HG03135 (cell line): ENCODE data around the gene FAM81A.

Experiments
- ATAC-seq: cut with Tn5 transposase; IDR thresholded peaks from one replicate; pipeline ENCODE4 v1.9.1; 2021; ENCODE audit warnings: mild to moderate bottlenecking, moderate library complexity; ENCODE audit not compliant: unreplicated experiment

FAM81A gene

DNA sequence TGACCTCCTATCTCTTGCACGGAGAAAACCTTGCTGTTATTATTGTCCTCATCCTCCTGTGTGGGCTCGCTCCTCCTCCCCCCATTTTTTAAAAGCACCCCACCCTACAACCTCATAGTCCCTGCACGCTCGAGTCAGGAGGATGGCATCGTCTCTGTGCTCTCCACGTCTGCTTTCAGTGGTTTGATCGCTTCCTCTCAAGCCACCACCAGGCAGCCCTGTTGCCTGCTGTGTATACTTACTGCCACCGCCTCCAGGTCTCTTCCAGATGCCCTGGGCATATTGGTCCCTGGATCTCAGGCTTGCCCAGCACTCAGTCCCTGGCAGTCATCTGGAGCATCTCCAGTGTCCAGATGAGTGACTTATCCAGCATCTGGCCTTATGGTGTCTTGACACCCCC is 131.5 kb downstream of the FAM81A start:
- no peak for ATAC-seq

DNA sequence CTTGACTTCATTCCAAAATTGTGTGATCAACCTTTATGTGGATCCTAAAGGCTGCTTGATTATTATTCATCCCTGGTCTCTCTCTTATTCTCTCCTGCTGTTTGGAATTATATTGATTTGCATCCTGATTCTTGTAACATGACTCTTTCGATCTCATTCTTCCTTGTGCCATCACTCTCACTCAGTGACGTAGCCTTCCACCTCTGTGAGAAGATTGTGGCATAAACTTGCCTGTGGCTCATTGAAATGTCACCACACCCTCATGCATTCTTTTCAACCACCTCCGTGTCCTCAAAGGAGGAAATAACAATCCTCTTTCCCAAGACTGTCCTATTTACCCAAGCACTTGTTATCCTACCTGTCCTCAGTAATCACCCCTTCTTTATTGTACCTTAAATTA is 132.3 kb downstream of the FAM81A start:
- ATAC-seq, result no peak

DNA sequence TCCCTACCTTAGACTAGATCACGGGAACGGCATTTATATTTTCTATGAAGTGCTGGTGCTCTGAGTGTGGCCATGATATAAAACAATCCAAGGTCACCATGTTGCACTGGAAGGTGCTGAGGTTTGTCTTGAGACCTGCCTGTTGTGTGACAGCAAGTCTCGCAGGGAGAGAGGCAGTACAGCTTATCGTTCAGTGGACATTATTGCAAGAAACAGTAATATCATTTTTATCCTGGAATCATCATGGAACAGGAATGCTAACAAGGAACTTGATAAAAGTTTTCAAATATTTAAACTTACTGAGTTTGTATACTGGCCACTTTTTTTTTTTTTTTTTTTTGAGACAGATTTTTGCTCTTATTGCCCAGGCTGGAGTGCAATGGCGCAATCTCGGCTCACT is 133.6 kb downstream of the FAM81A start:
- no peak for ATAC-seq
